ENCODE results near the gene VTI1A.

- TF ChIP-seq CREB1 (CRISPR knock-in tag; IDR thresholded peaks at IDR 0.05; ENCODE audit: low read depth) (no peak), CTCF (conservative IDR thresholded peaks at IDR 0.05; ENCODE audit: low read depth in 2 of 2) (no peak), POLR2AphosphoS5 (IDR thresholded peaks at IDR 0.05; ENCODE audit: low read depth) (no peak), EZH2phosphoT487 (IDR thresholded peaks at IDR 0.05; ENCODE audit: unreplicated experiment) (no peak), ETS1 (IDR thresholded peaks at IDR 0.05) (no peak), EZH2 (IDR thresholded peaks at IDR 0.05; ENCODE audit: low read depth, unreplicated experiment) (no peak), REST (IDR thresholded peaks at IDR 0.05; ENCODE audit: unreplicated experiment) (no peak)
Measured at GRCh38 chr10:112466802-112467201, 19.8 kb downstream of the VTI1A start.
